HG02610 (cell line): Measurements from ENCODE around the gene CACNA2D3.

Experiments
- ATAC-seq: cut with Tn5 transposase; IDR thresholded peaks from one replicate; pipeline ENCODE4 v1.9.1; 2021; ENCODE audit warnings: mild to moderate bottlenecking, moderate library complexity; ENCODE audit not compliant: unreplicated experiment

CACNA2D3 gene

GRCh38 chr3:54550221-54550977 is 428.0 kb downstream of the CACNA2D3 start:
- ATAC-seq, result no peak

DNA sequence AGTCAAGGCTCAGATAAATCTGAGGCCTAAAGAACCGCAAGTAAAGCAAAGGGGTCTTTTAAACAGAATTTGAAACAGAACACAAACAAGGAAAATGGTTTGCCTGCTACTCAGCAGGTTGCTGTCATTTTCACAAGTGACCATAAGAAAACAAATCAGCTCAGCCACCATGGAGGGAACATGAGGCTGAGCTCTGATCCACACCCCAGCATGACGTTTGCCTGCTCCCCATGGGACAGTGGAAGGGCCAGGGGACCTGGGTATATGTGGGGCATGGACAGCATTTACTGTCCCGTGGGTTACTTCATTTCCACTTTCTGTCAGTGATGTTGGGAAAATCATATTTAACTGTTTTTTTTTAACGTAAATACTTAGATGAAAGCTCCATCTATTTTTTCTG is 434.3 kb downstream of the CACNA2D3 start:
- ATAC-seq, result no peak

GRCh38 chr3:54557538-54558428 is 435.4 kb downstream of the CACNA2D3 start:
- ATAC-seq, result no peak

DNA sequence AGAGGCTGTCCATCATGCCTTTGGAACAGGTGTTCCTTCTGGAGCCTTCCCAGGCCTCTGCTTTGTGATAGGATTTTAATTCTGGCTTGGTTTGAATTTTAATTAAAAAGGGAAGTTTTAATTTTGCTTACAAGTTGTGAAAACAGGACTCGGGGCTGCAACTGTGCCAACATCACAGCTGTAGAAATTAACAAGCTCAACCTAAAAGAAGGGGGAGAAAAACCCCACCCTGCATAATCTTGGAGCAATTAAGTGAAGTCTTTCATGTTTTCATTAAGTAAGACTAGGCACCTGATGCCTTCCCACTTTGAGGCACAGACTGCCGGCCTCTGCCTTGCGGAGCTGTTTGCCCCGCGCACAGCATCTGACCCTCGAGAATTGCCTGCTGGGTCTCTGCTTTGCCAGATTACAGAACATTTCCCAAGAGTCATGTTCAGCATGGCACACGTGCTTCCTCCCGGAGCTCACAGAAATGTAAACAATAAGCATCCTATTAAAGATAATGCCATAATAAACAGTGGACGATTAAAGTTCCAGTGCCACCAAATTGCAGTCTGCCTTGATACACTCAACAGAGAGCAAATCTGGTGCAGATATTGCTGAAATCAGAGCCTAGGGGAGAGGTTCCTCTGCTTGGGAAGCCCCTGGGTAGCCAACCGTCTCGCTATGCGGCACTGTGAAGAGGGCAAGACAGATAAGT is 441.3 kb downstream of the CACNA2D3 start:
- ATAC-seq, result no peak

- ATAC-seq, result no peak
These were observed 442.1 kb downstream of the CACNA2D3 start for GRCh38 chr3:54564374-54564925.

- no peak for ATAC-seq
These were observed 443.6 kb downstream of the CACNA2D3 start for GRCh38 chr3:54565956-54566355.

GRCh38 chr3:54567949-54568348 is 445.6 kb downstream of the CACNA2D3 start:
- no peak for ATAC-seq

DNA sequence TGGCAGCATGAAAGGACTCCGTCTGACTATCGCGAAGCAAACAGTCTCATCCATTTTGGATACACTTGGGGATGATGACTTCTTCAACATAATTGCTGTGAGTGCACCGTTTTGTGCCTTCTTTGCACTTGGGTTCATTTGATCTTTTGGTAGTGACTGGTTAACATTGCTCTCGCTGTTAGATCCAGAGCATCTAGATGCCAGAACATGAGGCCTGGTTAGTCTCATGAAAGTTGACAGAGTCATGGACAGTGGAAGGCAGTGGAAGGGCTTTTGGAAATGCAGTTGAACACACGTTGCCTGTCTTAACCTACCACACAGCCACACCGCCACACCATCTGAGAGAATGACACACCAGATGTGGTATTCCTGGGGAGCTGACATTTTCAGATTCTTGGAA is 447.7 kb downstream of the CACNA2D3 start:
- no peak for ATAC-seq

- no peak for ATAC-seq
These were observed 450.0 kb downstream of the CACNA2D3 start for GRCh38 chr3:54572197-54572895.

DNA sequence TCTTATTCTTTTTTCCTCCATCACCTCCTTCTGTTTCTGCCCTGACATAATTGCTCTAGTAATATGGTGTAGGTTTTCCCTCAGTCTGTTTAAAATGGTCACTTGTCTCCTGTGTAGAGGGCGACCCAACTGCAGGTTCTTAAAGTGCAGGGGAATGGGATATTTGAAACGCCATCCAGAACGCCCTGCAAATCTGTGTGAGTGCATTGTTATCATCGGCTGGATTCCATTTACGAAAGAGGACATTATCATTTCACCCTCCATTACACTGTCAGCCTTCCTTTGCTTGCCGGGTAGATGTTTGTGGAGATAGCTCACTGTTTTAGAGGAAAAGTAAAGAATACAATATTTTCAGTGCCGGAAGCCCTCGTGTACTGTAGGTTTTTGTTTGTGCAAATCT is 451.5 kb downstream of the CACNA2D3 start:
- no peak for ATAC-seq

GRCh38 chr3:54574906-54575617 is 452.7 kb downstream of the CACNA2D3 start:
- ATAC-seq, result no peak

- ATAC-seq, result no peak
These were observed 453.2 kb downstream of the CACNA2D3 start for GRCh38 chr3:54575618-54575960.

- no peak for ATAC-seq
These were observed 455.0 kb downstream of the CACNA2D3 start for GRCh38 chr3:54577313-54577712.

DNA sequence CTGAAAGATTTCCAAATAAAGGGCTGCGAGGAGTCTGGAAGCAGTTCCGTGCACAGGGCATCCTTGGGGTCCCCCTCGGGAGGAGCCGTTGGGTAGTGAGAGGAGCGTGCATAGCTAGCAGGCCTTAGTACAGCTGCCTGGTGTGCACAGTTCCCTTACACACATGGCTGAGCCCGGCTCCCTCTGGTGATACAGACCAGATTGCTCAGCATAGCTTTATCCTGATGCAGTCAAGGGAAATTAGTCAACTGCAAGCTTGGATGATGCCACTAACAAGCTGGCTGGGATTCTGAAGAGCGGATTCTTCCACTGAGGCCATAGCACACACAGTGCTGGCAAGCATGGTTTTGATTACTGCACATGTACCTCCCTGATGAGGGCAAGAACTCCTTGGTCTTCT is 456.1 kb downstream of the CACNA2D3 start:
- no peak for ATAC-seq

DNA sequence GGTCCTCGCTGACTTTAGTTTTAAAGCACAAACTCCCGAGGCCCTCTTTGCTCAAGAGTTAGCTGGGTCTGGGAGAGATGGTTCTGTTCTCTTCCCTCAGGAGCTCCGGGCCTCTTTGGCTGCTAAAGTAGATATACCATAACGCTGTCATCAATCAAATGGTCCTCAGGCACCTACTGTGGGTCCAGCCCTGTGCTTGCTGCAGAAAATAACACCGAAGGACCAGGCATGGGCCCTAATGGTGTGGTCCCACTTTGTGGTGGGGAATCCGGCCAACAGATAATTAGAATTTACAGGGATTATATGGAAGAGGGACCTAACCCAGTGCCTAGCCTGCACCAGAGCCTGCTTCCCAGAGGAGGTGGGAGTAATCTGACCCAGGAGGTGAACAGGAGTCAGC is 458.1 kb downstream of the CACNA2D3 start:
- ATAC-seq, result no peak

DNA sequence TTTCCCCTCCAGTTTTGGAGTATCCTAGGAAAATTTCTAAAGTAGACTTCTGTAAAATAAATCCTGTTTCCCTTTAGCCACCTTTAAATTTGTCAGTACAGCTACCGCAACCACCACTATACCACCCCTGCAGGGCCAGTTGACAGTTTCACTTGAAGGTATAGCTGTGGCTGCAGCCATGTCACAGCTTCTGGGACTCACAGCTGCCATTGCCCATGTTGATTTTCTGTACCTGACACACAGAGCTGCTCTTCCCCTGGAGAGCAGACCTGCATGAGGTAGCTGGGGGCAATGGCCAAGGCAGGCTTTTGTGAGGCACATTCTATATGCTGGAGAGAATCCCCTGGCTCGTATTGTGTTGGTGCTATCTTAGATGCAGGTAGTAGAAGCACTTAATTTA is 460.1 kb downstream of the CACNA2D3 start:
- ATAC-seq, result no peak

GRCh38 chr3:54591157-54591556 is 468.8 kb downstream of the CACNA2D3 start:
- no peak for ATAC-seq

DNA sequence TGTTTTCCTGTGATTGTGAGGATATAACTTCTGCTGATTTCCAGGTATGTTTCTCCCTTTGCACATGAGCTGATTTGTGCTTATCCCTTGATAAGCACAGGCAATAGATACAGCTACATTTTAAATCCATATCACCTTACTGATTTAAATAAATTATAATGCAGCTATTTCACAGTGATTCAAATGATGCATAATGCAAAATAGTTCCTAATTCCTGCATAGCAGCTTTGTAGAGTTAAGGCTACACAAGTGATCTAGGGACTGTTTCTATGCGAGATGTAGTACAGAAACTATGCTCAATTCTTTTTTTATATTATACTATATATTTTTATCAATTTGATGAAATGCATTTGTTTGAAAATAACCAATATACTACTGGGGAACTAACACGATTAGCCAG is 471.3 kb downstream of the CACNA2D3 start:
- ATAC-seq, result no peak

DNA sequence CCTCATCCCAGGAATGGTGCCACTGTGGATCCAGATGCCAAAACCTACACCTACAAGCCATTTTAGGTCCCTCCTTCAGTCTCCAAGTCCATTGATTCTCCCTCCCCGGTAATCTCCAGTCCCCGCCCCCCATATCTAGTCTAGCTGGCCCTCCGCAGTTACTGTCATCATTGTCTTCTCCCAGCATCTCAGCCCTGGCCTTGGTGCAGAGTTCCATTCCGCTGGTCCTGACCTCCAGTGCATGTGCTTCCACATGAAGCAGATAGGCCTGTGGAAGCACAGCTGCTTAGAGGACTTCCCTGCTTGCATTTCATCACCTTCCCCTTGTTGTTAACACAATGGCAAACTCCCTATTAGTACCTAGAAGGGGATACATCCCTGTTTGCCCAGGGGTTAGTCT is 473.7 kb downstream of the CACNA2D3 start:
- no peak for ATAC-seq

- ATAC-seq, result no peak
These were observed 477.4 kb downstream of the CACNA2D3 start for GRCh38 chr3:54599716-54600115.
